ENCODE data around the gene SMIM35.

The SMIM35 gene

GRCh38 chr11:117961896-117962295 is 124.9 kb downstream of the SMIM35 start:
- Histone ChIP-seq H3K27ac (replicated peaks) (no peak overlapping the region), H3K27me3 (ENCODE audit: insufficient read depth, poor library complexity, severe bottlenecking) (no peaks in the 10 kb centered on the region), H3K4me3 (replicated peaks; ENCODE audit: insufficient read depth, low read length) (no peak overlapping the region)
- no peak for DNase-seq (ENCODE audit: low read depth in 1 of 2, low spot score in 1 of 2)
- TF ChIP-seq POLR2AphosphoS5 (IDR thresholded peaks at IDR 0.05; ENCODE audit: low read depth) (no peak), GABPA (IDR thresholded peaks at IDR 0.05; ENCODE audit: low read depth) (no peak), SPI1 (IDR thresholded peaks at IDR 0.05; ENCODE audit: borderline replicate concordance, low read depth) (no peak), REST (IDR thresholded peaks at IDR 0.05; ENCODE audit: insufficient replicate concordance, low read depth) (no peak), CTCF (IDR thresholded peaks at IDR 0.05; ENCODE audit: insufficient read depth, low read length) (no peak)

GRCh38 chr11:117960406-117960805 is 126.4 kb downstream of the SMIM35 start:
- TF ChIP-seq GABPA (IDR thresholded peaks at IDR 0.05; ENCODE audit: low read depth) (no peak), SPI1 (IDR thresholded peaks at IDR 0.05; ENCODE audit: borderline replicate concordance, low read depth) (no peak)
- no peak overlapping the region for H3K4me3 ChIP-seq (replicated peaks; ENCODE audit: insufficient read depth, low read length)
- H3K27ac ChIP-seq (replicated peaks) = peak overlapping the region; percentile 48; the same call in 1 of the 2 replicates
- no peak for DNase-seq (ENCODE audit: low read depth in 1 of 2, low spot score in 1 of 2)
- no peaks in the 10 kb centered on the region for H3K27me3 ChIP-seq (ENCODE audit: insufficient read depth, poor library complexity, severe bottlenecking)

- TF ChIP-seq CTCF (IDR thresholded peaks at IDR 0.05; ENCODE audit: insufficient read depth, low read length) = no peak
- TF ChIP-seq POLR2AphosphoS5 (IDR thresholded peaks at IDR 0.05; ENCODE audit: low read depth) = no peak
- no peak for TF ChIP-seq GABPA (IDR thresholded peaks at IDR 0.05; ENCODE audit: low read depth)
- TF ChIP-seq SPI1 (IDR thresholded peaks at IDR 0.05; ENCODE audit: borderline replicate concordance, low read depth) = peak; percentile 93
- TF ChIP-seq REST (IDR thresholded peaks at IDR 0.05; ENCODE audit: insufficient replicate concordance, low read depth) = no peak
- DNase-seq (ENCODE audit: low read depth in 1 of 2, low spot score in 1 of 2) = peak in 1 of 2 experiments; percentile 38
- Histone ChIP-seq H3K27me3 (ENCODE audit: insufficient read depth, poor library complexity, severe bottlenecking) (no peaks in the 10 kb centered on the region), H3K4me3 (replicated peaks; ENCODE audit: insufficient read depth, low read length) (no peak overlapping the region), H3K27ac (replicated peaks) (peak overlapping the region; percentile 48)
These were observed 127.2 kb downstream of the SMIM35 start for GRCh38 chr11:117959438-117960149.

GRCh38 chr11:117958949-117959348 is 127.8 kb downstream of the SMIM35 start:
- no peak overlapping the region for H3K4me3 ChIP-seq (replicated peaks; ENCODE audit: insufficient read depth, low read length)
- no peak for DNase-seq (ENCODE audit: low read depth in 1 of 2, low spot score in 1 of 2)
- no peak overlapping the region for H3K27ac ChIP-seq (replicated peaks)
- H3K27me3 ChIP-seq (ENCODE audit: insufficient read depth, poor library complexity, severe bottlenecking) = no peaks in the 10 kb centered on the region
- TF ChIP-seq SPI1 (IDR thresholded peaks at IDR 0.05; ENCODE audit: borderline replicate concordance, low read depth) = no peak
- no peak for TF ChIP-seq GABPA (IDR thresholded peaks at IDR 0.05; ENCODE audit: low read depth)
- TF ChIP-seq POLR2AphosphoS5 (IDR thresholded peaks at IDR 0.05; ENCODE audit: low read depth) = no peak

Data from HL-60 (cell line).